ENCODE results near the gene LAMB3.

DNA sequence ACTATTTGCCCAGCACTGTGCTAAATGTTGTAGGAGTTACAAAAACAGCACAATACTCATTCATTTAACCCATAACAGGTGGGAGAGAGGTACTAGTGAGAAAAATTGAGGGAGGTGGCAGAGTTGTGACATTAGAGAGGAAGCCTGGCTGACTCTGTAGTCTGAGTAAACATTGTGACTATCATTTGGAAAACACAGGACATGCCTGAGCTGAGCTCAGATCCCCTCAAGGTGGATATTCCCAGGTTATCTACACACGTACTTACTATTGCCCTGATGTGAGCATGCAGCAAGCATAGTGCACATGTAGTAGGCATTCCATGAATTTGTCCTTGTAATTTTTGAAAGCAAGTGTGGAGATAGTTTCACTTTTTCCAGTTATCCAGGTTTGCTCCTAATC, 57.8 kb downstream of the LAMB3 start:
- TF ChIP-seq YY1 (IDR thresholded peaks at IDR 0.05; ENCODE audit: insufficient read depth, insufficient read length) (no peak), ZNF274 (IDR thresholded peaks at IDR 0.05; ENCODE audit: low read depth, low read length) (no peak), SUZ12 (IDR thresholded peaks at IDR 0.05; ENCODE audit: extremely low read depth, insufficient read depth, insufficient read length) (no peak)
